IMR-90 (cell line): ENCODE results near the gene PDS5A. TPM values are rescaled to one million over a fixed set of nuclear protein-coding genes. Genes with fewer than 3 reads are reported as not detected.

ENCODE experiments used
- ATAC-seq: fragments of 200-7000 bp; cut with Tn5 transposase; 2 replicates; pipeline ENCODE4 v1.9.1; 2020; ENCODE audit warnings: low read depth, mild to moderate bottlenecking, moderate library complexity
- BruUV-seq: library from RNA; stranded (reverse); fragments of 400-500 nt; replicated peaks from 2 replicates; lab custom pipeline; 2021; lab: Mats Ljungman, UMichigan
- CTCF ChIA-PET: fragments of 300-600 bp; formaldehyde crosslinking; extraction: SDS; loops from one replicate; lab custom pipeline; 2021; ENCODE audit warnings: antibody characterized with exemption; lab: Yijun Ruan, JAX
- POLR2A ChIA-PET: fragments of 300-600 bp; sonication (Branson Sonifier 250); formaldehyde crosslinking; loops from one replicate; lab custom pipeline; 2022; ENCODE audit warnings: antibody characterized with exemption; ENCODE audit not compliant: unreplicated experiment; lab: Charles Lee
- DNase-seq: peaks from one replicate; pipeline ENCODE4 v3.0.0; 2013
- H2AFZ ChIP-seq: replicated peaks from 2 replicates; pipeline ENCODE3; 2013; ENCODE audit warnings: low read length, mild to moderate bottlenecking; ENCODE audit not compliant: poor library complexity
- H2AK5ac ChIP-seq: 2 replicates; pipeline ENCODE4 v1.6.1; 2013; ENCODE audit warnings: low read depth, low read length, inconsistent platforms
- H2AK9ac ChIP-seq: replicated peaks from 2 replicates; pipeline ENCODE3; 2013; ENCODE audit warnings: mild to moderate bottlenecking, low read depth, low read length, moderate library complexity; ENCODE audit not compliant: poor library complexity
- H2BK120ac ChIP-seq: 2 replicates; pipeline ENCODE4 v1.6.1; 2013; ENCODE audit warnings: low read depth, low read length, inconsistent platforms
- H2BK15ac ChIP-seq: 3 replicates; pipeline ENCODE4 v1.6.1; 2013; ENCODE audit warnings: low read depth, low read length, inconsistent platforms
- H2BK20ac ChIP-seq: 2 replicates; pipeline ENCODE4 v1.6.1; 2013; ENCODE audit warnings: low read depth, mild to moderate bottlenecking, inconsistent platforms, low read length, moderate library complexity
- H2BK5ac ChIP-seq: 2 replicates; pipeline ENCODE4 v1.6.1; 2013; ENCODE audit warnings: mild to moderate bottlenecking, low read depth, low read length, inconsistent platforms; ENCODE audit not compliant: poor library complexity, severe bottlenecking
- H3K14ac ChIP-seq: replicated peaks from 2 replicates; pipeline ENCODE4 v1.6.1; 2013; ENCODE audit warnings: low read depth, low read length, inconsistent platforms
- H3K18ac ChIP-seq: 2 replicates; pipeline ENCODE4 v1.6.1; 2013; ENCODE audit warnings: low read depth, low read length, control low read depth
- H3K23ac ChIP-seq: 2 replicates; pipeline ENCODE4 v1.6.1; 2013; ENCODE audit warnings: low read depth, low read length, inconsistent platforms
- H3K27ac ChIP-seq: 2 replicates; pipeline ENCODE4 v1.5.1; 2013; ENCODE audit warnings: mild to moderate bottlenecking, control low read depth, low read length; ENCODE audit not compliant: insufficient read depth
- H3K27me3 ChIP-seq: 2 replicates; pipeline ENCODE4 v1.6.1; 2013; ENCODE audit warnings: low read length; ENCODE audit not compliant: control insufficient read depth, insufficient read depth
- H3K36me3 ChIP-seq: 2 replicates; pipeline ENCODE4 v1.6.1; 2013; ENCODE audit warnings: low read length, mixed read lengths; ENCODE audit not compliant: control insufficient read depth, insufficient read depth
- H3K4ac ChIP-seq: 2 replicates; pipeline ENCODE4 v1.6.1; 2013; ENCODE audit warnings: low read depth, low read length, inconsistent platforms
- H3K4me1 ChIP-seq: 2 replicates; pipeline ENCODE4 v1.6.1; 2013; ENCODE audit warnings: low read length, mixed read lengths; ENCODE audit not compliant: control insufficient read depth, insufficient read depth
- H3K4me2 ChIP-seq: 2 replicates; pipeline ENCODE4 v1.6.1; 2013; ENCODE audit warnings: low read depth, mild to moderate bottlenecking, control low read depth, low read length, moderate library complexity
- H3K4me3 ChIP-seq: 2 replicates; pipeline ENCODE4 v1.5.1; 2013; ENCODE audit warnings: low read depth, mild to moderate bottlenecking, control low read depth, low read length, moderate library complexity; ENCODE audit not compliant: insufficient read depth
- H3K56ac ChIP-seq: 2 replicates; pipeline ENCODE4 v1.6.1; 2013; ENCODE audit warnings: low read length, inconsistent platforms; ENCODE audit not compliant: insufficient read depth; ENCODE audit errors: extremely low read depth
- H3K79me1 ChIP-seq, 2 experiments: 2 replicates each; pipeline ENCODE4 v1.6.1; 2013; ENCODE audit warnings: low read length in 2 of 2, inconsistent platforms in 1 of 2, low read depth in 1 of 2
- H3K9ac ChIP-seq: 2 replicates; pipeline ENCODE4 v1.6.1; 2013; ENCODE audit warnings: low read depth, low read length, control low read depth
- H3K9me1 ChIP-seq: 2 replicates; pipeline ENCODE4 v1.6.1; 2013; ENCODE audit warnings: low read length, inconsistent platforms; ENCODE audit not compliant: insufficient read depth
- H3K9me3 ChIP-seq: 2 replicates; pipeline ENCODE4 v1.6.1; 2013; ENCODE audit warnings: low read length; ENCODE audit not compliant: control insufficient read depth, insufficient read depth
- H4K20me1 ChIP-seq: 2 replicates; pipeline ENCODE4 v1.6.1; 2013; ENCODE audit warnings: low read length, inconsistent platforms; ENCODE audit not compliant: insufficient read depth
- H4K5ac ChIP-seq: 2 replicates; pipeline ENCODE4 v1.6.1; 2013; ENCODE audit warnings: mild to moderate bottlenecking, low read depth, low read length, control low read depth
- H4K8ac ChIP-seq, 2 experiments: 2 replicates each; pipeline ENCODE4 v1.6.1; 2013; ENCODE audit warnings: low read depth in 2 of 2, low read length in 2 of 2, control low read depth in 1 of 2, inconsistent platforms in 1 of 2
- H4K91ac ChIP-seq: 2 replicates; pipeline ENCODE4 v1.6.1; 2013; ENCODE audit warnings: low read depth, low read length, inconsistent platforms; ENCODE audit not compliant: insufficient read depth
- BHLHE40 ChIP-seq: fragments of 150-350 bp; IDR thresholded peaks from 2 replicates; pipeline ENCODE4 v1.6.1; 2016; ENCODE audit warnings: mild to moderate bottlenecking, low read depth, low read length
- CEBPB ChIP-seq: IDR thresholded peaks from 2 replicates; pipeline ENCODE4 v1.6.1; 2012; ENCODE audit warnings: low read depth, low read length, improper control_type of control experiment
- CHD1 ChIP-seq: IDR thresholded peaks from 2 replicates; pipeline ENCODE4 v1.6.1; 2012; ENCODE audit warnings: low read depth, low read length, improper control_type of control experiment
- CTCF ChIP-seq: conservative IDR thresholded peaks from 2 replicates; pipeline ENCODE4 v1.5.1; 2012; ENCODE audit warnings: mild to moderate bottlenecking, low read depth, low read length, improper control_type of control experiment
- ELK1 ChIP-seq: fragments of 150-350 bp; IDR thresholded peaks from 2 replicates; pipeline ENCODE4 v1.6.1; 2016; ENCODE audit warnings: low read depth, mild to moderate bottlenecking, low read length, moderate library complexity, borderline replicate concordance
- FOS ChIP-seq: fragments of 150-350 bp; IDR thresholded peaks from 2 replicates; pipeline ENCODE4 v1.6.1; 2016; ENCODE audit warnings: low read depth, low read length
- MAFK ChIP-seq: IDR thresholded peaks from 2 replicates; pipeline ENCODE4 v1.6.1; 2012; ENCODE audit warnings: low read depth, low read length, improper control_type of control experiment
- MAZ ChIP-seq: IDR thresholded peaks from 2 replicates; pipeline ENCODE4 v1.6.1; 2012; ENCODE audit warnings: low read depth, mild to moderate bottlenecking, low read length, improper control_type of control experiment, moderate library complexity, borderline replicate concordance
- MXI1 ChIP-seq: IDR thresholded peaks from 2 replicates; pipeline ENCODE4 v1.6.1; 2012; ENCODE audit warnings: low read depth, mild to moderate bottlenecking, low read length, moderate library complexity, borderline replicate concordance
- NFE2L2 ChIP-seq: fragments of 150-350 bp; IDR thresholded peaks from 2 replicates; pipeline ENCODE4 v1.6.1; 2016; ENCODE audit warnings: low read depth, mild to moderate bottlenecking, low read length
- POLR2A ChIP-seq: IDR thresholded peaks from 2 replicates; pipeline ENCODE4 v1.6.1; 2012; ENCODE audit warnings: mild to moderate bottlenecking, low read depth, low read length
- RAD21 ChIP-seq: IDR thresholded peaks from 2 replicates; pipeline ENCODE4 v1.6.1; 2012; ENCODE audit warnings: low read length, improper control_type of control experiment
- RCOR1 ChIP-seq: IDR thresholded peaks from 2 replicates; pipeline ENCODE4 v1.6.1; 2012; ENCODE audit warnings: mild to moderate bottlenecking, low read length, improper control_type of control experiment; ENCODE audit not compliant: insufficient replicate concordance
- RFX5 ChIP-seq: IDR thresholded peaks from 2 replicates; pipeline ENCODE4 v1.8.0; 2012; ENCODE audit warnings: low read depth, mild to moderate bottlenecking, low read length, moderate library complexity
- SMC3 ChIP-seq: fragments of 150-350 bp; IDR thresholded peaks from 2 replicates; pipeline ENCODE4 v1.6.1; 2016; ENCODE audit warnings: low read depth, mild to moderate bottlenecking, antibody characterized with exemption, low read length, moderate library complexity
- USF2 ChIP-seq: fragments of 150-350 bp; IDR thresholded peaks from 2 replicates; pipeline ENCODE4 v1.6.1; 2017; ENCODE audit warnings: mild to moderate bottlenecking, antibody characterized with exemption, low read length, low read depth
- WGBS, 2 experiments: methylation state at CpG; one replicate each; pipeline versions ENCODE4 v1.1.5 to v1.1.7; 2013; ENCODE audit warnings: missing lambda C conversion rate in 2 of 2; ENCODE audit not compliant: insufficient read length in 1 of 2; ENCODE audit errors: extremely low coverage in 2 of 2; 5-methylcytosine and 5-hydroxymethylcytosine counted together
- dilution Hi-C: fragments of 300-500 bp; cut with HindIII; formaldehyde crosslinking; loops from one replicate; pipeline ENCODE4 v1.14.3; 2018; ENCODE audit warnings: low sequenced_read_pairs; ENCODE audit not compliant: unreplicated experiment
- in situ Hi-C: fragments of 300-500 bp; cut with MboI; formaldehyde crosslinking; loops from 3 replicates; pipeline ENCODE4 v1.14.3; 2019; ENCODE audit warnings: low sequenced_read_pairs, inconsistent platforms, mixed read lengths
- intact Hi-C: fragments of 100-400 bp; cut with micrococcal nuclease; formaldehyde crosslinking; loops from 2 replicates; pipeline ENCODE4 v1.10.0; 2022
- polyA plus RNA-seq, 3 experiments: library from polyadenylated mRNA; depleted of rRNA; stranded (reverse); fragments of >200 nt; gene quantifications; 2 replicates each; pipeline ENCODE4 v1.2.3, GENCODE V29; 2012; ENCODE audit warnings: low replicate concordance in 1 of 3
- total RNA-seq: library from RNA; depleted of rRNA; stranded (reverse); fragments of >200 nt; gene quantifications from 2 replicates; pipeline ENCODE4 v1.2.3, GENCODE V29; 2012

PDS5A gene
- total and polyA plus RNA-seq, 2 of the 4 experiments (the other 2 are of a cell fraction), result 16.3 to 33.5 TPM

- CTCF ChIA-PET, result interaction anchor here (0.6 kb wide), 1 partner anchor 143 kb away, joined by 6 read pairs; no protein-coding TSS in a partner anchor
Measured at GRCh38 chr4:39834269-39834668, 143.4 kb downstream of the PDS5A start.

More at GRCh38 chr4:39834269-39834668, 143.4 kb downstream of the PDS5A start:
- Histone ChIP-seq H3K4me3 (no peak overlapping the region), H2AK9ac (no peak overlapping the region), H3K14ac (no peak overlapping the region), H3K9ac (no peak overlapping the region), H3K79me1 (peaks cover 3 to 5% of the 10 kb centered on the region in 2 experiments; a peak in 3 of 4 replicates), H2AFZ (no peak overlapping the region), H3K18ac (no peak overlapping the region), H2BK15ac (no peak overlapping the region), H2BK5ac (no peak overlapping the region), H2BK20ac (no peak overlapping the region), H3K56ac (no peak overlapping the region), H3K4me1 (no peaks in the 10 kb centered on the region), H3K9me3 (no peaks in the 10 kb centered on the region), H3K4me2 (no peak overlapping the region), H4K5ac (no peak overlapping the region), H4K8ac (no peak overlapping the region), H2AK5ac (no peak overlapping the region), H2BK120ac (no peak overlapping the region), H4K20me1 (no peaks in the 10 kb centered on the region), H3K36me3 (peaks cover 44% of the 10 kb centered on the region), H3K27me3 (no peaks in the 10 kb centered on the region), H3K27ac (no peak overlapping the region), H4K91ac (no peak overlapping the region), H3K9me1 (no peaks in the 10 kb centered on the region; the same call in 1 of the 2 replicates), H3K4ac (no peak overlapping the region), H3K23ac (no peak overlapping the region)
- ATAC-seq, result no peak
- in situ Hi-C loops, result no loop called here
- no TSS peak for BruUV-seq
- dilution Hi-C loops, result no loop called here
- POLR2A ChIA-PET, result no interaction called here
- TF ChIP-seq MXI1 (no peak), ELK1 (no peak), RAD21 (no peak), NFE2L2 (no peak), POLR2A (no peak), USF2 (no peak), MAZ (no peak), RCOR1 (no peak), CHD1 (no peak), BHLHE40 (no peak), FOS (no peak), CEBPB (no peak), RFX5 (no peak), CTCF (no peak), MAFK (no peak), SMC3 (no peak)
- no CpG with 5 or more reads among the region's 1 CpG for WGBS, 2 experiments
- intact Hi-C loops, result no loop called here
- no peak for DNase-seq
